Fibroblast of skin of right quadriceps (primary cell): Measurements from ENCODE around the gene PJVK.
"Not testable (repeated sequence)": the region's sequence is repeated elsewhere in the genome, so short reads cannot be mapped to it uniquely, and the experiment has no call there.

Experiments used
- DNase-seq: peaks from one replicate; pipeline ENCODE4 v3.0.0-alpha.2; 2013

Gene PJVK

DNA sequence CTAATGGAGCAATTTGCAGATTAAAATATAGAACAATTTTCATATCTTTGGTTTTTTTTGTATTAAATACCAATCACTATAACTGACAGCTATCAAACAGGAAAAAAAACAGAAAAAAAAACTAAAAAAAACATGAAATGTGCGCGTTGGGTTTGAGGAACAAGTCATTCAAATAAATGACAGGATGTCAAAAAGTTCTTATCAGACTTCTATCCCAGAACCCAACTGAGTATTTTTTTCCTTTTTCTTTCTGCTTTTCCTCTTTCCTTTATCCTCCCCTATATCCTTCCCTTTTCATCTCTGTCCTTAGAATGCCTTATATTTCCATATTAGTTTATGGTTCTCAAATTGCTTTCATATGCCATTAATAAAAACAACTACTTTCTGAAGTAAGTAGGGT lies 14.5 kb upstream of the PJVK start:
- no peak for DNase-seq

DNA sequence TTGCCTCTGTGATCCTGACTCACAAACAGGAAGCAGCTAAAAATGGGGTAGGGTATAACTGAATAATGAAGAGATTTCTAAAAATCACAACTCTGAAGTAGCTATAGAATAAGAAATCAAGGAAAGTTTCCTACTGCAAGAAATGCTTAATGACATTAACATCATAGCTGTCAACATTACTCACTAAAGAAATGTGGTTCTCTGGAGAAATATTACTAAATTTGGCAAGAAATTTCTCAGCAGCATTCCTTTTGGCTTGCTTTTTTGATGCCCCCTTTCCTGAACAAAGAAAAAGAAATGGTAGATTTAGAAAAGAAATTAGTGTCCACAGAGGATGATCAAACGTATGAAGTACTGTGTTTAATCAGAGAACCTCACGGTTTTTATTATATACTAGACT lies 9.8 kb upstream of the PJVK start:
- DNase-seq: peak; percentile 51

DNA sequence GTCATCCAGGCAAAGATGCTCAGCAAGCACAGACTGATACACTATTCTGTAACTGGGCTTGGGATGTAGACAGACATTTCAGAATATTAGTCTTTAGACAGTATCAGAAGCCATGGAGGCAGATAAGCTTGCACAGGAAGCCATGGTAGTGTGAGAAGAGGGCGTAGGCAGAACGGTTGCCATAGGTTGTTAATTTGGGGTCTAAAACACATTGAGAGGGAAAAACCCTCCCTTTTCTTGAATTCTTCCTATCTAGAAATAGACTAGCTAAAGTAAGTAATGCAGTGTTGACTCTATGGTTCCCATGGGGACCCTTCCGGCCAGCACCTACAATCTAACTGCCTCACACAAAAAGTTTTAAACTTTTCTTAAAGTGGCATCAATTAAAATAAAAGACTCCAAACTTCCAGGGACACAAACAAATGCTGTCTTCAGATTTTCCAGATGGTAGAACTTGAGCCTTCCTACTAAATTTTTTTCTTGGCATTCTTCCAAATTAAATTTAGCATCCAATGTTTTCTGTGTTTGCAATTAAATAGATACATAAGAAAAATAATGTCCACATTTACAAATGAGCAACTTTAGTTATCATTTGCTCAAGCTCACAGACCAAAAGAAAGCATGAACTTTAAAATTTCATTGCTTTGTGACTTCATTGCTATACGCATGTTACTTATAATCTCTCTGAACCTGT lies 2.1 kb upstream of the PJVK start:
- DNase-seq: no peak

DNA sequence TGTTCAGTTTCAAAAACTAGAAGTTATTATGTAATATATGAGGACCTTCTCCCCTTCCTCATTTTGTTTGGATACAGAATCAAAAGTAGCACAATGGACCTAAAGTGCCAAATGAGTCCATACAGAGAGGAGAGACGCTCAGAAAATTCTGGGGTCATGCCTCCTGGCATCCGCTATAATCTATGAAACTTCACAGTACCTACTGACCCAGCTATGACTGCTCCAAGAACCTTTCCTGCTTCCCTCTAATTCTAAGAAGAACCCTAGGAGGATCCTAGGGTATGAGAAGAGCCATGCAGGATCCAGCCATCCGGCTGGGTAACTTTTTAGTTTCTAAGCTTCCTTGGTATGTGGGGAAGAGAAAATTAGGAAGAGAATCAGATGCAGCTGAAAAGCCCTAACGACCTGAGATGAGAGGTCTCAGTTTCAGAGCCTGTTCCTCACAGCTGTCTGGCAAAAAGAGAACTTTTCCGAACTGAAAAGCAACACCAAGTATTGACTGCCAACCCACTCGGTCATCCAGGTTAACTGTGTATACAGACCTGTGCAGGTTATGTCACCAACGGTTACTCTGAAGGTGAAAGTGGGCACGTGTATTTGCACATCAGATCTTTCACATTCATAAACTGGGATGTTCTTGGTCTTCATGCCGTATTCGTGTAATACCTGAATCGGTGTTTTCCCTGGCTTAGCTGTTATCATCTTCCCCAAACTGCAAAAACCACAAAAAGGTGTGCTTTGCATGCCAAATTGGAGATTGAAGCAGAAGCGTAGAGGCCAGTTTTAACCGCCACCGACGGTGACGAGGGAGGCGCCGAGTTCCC lies 1.3 kb upstream of the PJVK start:
- DNase-seq: no peak

DNA sequence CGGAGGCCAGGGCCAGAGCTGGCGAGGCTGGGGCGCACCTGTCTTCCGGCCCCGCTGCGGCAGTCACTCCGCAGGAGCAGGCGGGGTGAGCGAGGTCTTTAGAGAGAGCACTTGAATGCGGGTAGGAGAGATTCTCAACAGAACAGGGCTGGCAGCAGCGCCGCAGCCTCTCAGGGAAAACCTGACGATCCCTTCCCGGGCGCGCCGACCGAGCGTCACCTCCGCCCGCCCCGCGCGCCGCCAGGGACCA lies 729 bp upstream of the PJVK start:
- DNase-seq: no peak

DNA sequence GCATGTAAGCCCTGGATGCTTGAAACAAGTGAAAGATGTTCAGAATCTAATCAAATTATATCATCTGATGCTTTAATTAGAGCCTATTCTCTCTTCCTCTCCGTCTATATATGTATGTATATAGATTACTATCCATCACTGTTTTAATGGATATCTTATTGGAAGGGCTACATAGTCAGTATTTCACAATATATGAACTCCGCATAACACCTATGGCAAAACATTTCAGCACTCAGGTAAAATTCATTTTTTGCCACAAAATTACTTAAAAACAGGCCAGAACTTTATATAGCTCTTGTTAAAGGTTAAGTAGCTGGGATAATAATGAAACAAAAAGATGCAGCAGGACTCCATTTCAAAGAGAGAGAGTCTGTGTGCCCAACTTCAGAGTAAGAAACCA lies 1.2 kb downstream of the PJVK start:
- DNase-seq: no peak

DNA sequence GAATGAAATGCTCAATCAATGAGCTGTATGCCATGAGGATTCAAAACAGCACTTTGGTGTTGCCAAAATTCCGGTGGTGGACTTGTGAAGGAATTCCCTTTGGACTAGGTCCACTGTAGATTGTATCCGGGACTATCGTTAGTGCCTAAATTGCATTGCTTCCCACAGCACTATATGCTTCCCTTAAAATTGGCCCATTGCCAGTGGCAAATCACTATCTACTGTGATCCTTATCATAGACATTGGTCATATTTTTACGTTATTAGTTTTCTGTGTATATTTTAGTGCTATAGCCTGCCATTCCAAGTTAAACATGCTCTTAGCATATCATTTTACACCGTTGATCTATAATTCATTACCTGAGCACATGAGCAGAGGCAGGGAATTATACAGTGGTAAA lies 1.7 kb downstream of the PJVK start:
- no peak for DNase-seq

DNA sequence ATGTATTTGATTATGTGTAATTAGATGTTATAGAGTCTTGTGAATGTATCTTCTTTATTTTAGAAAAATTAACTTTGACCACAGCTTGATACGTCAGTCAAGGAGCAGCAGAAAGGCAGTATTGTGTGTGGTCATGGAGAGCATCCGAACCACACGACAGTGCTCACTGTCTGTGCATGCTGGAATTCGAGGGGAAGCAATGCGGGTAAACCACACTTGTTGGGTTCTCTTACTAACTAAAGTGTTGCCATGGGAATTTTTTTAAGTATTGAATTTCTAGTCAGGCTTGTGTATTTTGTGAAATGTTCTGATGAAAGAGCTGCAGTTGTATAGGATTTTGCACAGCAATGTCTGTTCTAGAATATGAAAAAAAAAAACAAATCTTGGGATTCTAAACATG lies 4.8 kb downstream of the PJVK start:
- DNase-seq: no peak

DNA sequence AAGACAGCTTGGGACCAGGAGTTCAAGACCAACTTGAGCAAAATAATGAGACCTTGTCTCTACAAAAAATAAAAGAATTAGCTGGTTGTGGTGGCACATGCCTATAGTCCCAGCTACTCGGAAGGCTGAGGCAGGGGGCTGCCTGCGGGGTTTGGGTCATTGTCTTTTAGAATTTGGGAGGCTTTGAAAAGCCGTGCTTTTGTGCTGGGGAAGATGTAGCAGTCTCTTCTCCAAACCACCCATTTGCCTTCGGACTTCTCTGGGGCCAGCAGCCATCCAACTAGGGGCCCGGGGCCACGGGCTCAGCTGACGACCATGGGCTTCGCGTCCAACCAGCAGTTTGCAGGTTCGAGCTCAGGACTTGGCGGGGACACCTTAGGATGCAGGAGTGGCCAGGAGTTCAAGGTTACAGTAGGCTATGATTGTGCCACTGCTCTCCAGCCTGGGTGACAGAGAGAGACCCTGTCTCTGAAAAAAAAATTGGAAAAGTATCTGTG lies 6.3 kb downstream of the PJVK start:
- no peak for DNase-seq

DNA sequence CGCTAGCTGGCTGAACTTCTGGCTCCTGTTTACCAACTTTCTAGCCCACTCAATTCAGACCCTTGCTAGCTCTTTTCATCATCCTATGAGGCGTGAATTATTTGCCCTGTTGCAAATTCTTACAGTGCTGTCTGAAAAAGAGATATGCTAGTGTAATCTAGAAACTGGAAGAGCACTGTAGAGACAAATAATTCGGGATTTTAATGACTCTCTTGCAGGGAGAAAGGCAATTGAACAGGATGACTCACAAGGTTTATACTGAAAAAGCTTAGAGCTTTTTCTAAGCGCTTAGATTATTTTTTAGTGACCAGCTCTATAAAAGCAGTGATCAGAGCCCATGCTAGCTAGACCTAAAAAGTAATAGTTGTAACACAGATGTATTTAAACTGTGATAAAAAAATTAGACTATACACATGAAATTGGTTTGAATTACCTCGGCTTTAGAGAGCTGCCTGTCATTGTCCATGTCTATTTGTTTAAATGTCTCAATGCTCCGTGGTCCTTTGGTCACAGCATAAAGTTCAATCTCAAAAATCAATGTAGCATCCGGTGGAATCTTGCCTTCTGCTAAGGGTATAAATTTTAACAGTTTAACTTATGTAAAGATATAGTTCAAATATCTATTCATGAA lies 18.2 kb downstream of the PJVK start:
- no peak for DNase-seq

DNA sequence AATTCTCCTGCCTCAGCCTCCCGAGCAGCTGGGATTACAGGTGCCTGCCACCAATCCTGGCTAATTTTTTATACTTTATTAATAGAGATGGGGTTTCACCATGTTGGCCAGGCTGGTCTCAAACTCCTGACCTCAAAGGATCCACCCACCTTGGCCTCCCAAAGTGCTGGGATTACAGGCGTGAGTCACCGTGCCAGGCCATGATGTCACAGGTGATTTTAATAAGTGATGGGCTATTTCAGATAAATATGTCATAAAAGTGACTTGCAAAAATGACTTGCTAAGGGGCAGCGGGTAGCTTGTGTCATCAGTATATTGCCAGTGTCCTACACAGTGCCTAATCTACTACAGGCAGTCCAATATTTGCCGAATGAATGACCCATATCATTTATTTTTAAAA lies 20.1 kb downstream of the PJVK start:
- not testable (repeated sequence) for DNase-seq

DNA sequence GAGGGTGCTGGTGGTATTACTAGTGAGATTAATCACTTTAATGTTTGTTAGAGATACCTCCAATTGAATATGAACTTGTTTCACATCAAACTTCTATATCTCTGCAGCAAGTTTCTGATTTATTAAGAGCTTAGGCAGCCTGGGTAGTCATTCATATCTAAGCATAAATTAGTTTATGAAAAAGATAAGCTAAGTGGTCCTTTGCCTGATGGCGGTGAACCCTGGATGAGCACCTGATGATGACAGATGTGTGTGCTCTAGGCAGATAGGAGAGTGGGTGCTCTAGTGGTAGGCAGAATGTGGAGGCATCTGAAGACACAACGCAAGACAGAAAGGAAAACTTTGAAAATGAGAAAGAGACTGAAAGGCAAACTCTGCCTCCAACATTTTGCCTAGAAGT lies 22.2 kb downstream of the PJVK start:
- no peak for DNase-seq

DNA sequence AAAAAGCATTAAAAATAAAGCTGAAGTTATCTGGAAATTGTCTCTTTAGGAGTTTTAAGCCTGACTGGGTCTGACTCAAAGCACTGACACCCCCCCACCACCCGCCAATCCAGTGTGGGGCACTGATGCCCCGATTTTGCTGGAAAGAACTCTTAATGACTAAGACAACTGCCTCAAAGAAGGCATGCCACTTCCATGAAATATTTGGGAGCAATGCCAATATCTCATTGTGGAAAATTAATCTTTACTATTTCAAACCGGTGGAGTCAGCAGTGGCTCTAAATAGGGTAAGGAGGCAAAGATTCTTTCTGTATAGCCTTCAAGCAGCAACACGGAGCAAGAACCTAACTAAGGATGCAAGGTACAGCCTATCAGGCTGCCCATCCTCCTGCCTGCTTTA lies 22.8 kb downstream of the PJVK start:
- peak; percentile 23 for DNase-seq

DNA sequence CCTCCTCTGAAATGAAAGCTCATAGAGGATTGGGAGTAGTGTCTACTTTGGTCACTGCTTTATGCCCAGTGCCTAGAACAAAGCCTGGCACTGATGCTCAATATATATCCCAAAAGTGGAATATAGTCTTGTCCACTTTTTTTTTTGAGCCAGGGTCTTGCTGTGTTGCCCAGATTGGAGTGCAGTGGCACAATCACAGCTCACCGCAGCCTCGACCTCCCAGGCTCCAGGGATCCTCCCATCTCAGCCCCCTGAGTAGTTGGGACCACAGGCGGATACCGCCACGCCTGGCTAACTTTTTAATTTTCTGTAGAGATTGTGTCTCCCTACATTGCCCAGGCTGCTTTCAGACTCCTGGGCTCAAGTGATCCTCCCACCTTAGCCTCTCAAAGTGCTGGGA lies 23.4 kb downstream of the PJVK start:
- no peak for DNase-seq

DNA sequence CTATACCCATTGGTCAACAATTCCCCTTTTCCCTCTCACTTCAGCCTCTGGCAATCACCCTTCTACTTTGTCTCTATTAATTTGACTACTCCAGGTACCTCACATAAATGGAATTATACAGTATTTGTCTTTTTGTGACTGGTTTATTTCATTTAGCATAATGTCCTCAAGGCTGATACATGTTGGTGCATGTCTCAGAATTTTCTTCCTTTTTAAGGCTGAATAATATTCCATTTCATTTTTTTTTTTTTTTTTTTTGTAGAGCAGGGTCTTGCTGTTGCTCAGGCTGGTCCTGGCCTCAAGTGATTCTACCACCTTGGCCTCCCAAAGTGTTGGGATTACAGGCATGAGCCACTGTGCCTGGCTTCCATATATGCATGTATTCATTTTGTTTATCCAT lies 25.3 kb downstream of the PJVK start:
- DNase-seq: no peak

DNA sequence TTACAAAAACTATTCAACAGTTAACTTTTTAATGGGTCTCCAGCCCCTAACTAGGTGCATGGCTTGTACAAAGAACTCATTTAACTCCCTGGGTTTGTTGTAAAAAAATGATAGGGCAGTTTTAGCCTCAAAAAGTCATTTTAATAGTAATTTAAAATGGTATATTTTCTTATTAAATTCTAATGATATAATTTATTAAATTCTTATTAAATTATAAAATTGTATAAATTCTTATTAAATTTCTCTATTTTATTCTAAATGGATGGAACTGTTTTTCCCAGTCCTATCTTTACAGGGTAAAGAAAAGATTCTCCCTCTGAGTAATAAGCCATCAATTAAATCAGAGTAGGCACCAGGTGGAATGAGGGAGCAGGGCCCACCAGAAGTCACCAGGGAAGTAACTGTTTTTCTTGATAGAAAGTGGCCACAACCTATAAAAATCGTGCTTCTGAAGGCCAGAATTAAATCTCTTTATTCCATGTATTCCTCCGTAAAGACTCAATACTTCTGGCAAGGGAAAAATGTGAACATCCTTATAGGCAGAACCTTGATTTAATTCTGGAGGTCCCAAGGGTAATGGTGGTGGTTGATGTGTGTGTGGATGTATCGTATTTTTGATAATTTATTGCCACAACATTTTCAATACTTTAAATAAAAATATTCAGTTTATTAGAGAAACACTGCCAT lies 26.4 kb downstream of the PJVK start:
- peak; percentile 15 for DNase-seq

DNA sequence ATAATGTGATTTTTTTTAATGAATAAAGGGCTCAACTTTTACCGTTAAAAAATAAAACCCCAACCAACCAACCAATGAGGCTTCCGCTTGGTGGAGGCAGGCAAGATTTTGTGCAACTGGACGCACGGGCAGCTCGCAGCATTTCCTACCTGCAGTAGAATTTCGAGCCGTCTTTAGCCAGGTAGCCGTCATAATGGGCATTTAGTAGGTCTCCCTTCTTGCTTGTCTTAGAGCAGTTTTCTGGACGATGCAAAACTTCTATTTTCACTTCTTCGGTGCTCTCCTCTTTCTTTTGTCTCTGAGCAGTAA lies 26.9 kb downstream of the PJVK start:
- DNase-seq: peak; percentile 9

DNA sequence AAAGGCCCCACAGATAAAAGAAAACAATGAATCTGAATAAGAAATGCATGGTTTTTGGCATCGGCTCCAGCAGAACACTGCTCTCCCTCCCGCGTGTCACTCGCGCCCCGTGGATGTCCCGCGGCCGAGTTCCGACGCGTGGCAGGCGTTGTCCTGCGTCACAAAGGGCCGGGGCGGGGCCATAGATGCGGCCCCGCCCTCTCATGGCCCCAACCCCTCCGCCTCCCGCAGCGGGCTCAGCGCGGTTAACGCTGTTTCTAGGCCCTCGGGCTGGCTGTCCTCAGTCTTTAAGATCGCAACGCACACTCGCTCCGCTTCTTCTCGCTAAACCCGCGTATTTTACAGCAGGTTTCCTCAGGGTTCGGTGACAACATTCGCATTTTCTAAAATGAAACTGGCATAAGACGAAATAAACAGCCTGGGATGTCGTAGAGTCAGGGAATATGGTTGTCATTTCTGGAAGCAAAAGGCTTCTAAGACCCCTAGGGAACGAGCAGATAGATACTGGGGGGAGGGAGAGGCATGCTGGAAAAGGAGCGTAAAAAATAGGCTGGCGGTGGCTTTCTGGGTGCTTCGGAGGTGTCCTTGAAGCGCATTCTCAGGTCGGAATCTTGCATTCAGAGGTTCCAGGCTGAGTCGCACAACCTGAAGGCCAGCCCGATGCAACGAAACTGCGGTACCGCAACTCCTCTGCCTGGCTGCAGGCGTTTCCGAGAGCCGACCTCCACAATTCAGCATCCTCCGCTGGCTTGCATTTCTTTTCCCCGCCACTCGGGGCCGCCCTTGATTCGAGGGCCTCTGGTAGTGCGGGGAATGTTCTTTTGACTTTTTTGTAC lies 27.5 kb downstream of the PJVK start, which contains the start of gene FKBP7:
Gene FKBP7 (minus strand): TSS at position 162 of the 836 bp plus-strand sequence. CDS start 101 bp downstream, at position 61.
- peak; percentile 82 for DNase-seq

DNA sequence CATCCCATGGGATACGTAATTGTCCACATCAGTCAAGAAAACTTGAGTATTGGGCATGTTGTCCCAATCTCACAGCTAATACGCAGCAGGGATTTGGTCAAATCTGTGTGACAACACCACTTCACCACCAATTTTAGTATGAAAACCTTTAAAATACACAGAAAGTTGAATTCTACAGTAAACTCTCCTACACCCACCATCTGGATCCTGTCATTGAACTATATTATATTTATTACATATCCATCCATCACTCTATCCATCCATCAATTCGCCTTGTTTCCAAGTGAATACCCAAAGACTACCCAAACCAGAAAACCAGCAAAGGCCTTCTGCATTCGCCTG lies 28.1 kb downstream of the PJVK start:
- DNase-seq: no peak

DNA sequence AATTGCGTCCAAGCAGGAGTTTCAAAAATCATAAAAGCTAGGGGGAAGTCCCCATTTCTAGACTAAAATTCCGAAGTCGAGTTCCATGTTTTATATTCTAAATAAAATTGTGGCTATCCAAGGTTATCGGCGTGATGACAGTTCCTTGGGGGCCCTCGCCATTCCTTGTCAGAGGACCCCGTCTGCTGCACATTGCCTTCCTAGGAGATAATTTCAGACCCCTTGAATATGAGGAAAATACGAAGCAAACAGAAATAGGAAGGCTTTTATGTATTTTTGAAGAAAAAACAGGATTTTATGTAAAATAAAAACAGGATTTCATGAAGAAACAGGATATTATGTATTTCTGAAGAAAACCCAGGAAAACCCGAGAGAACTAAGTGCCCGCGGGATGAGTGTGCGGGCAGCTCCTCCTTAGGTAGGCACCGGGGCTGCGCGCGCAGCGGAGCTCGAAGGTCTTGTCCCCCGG lies 28.6 kb downstream of the PJVK start:
- no peak for DNase-seq

DNA sequence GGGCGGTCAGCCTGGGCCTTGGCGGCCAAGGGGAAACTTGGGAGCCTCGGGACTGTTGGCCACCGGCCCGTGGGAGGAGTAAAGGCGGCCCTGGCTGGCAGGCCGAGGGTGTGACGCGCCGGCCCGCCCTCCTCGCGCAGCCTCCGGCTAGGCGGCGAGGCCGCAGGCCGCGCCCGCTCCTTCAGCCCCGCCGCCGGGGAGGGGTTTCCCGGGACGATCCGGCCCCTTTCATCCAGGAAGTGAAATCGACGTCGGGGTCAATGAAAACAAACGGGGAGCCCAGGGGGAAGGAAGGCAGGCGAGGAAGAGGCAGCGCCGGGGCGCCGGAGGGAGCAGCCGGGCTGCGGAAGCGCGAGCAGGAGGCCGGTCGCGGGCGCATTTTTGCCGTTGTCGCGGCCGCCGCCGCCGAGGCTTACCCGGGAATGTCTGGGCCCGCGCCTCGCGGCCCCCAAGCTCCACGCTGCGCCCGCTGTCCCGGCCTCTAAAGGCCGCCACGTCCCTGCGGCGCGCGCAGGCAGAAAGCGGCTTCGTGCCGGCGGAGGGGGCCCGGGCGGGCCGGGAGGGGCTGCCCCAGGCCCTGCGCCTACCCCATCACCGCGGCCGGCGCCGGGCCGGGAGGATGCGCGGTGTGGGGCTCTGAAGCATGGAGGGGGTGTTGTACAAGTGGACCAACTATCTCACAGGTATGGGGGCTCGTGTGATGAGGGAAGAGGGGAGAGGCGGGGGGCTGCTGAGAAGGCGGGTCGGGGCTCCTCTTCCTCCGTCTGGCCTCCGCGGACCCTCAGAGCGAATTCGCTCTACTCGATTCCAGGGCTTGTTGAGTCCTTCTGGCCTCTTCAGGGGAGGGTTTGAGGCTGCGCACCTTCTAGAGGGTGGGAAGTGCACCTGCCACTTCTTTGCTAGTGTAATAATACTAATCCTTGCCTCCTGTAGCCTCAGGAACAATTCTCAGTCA lies 29.3 kb downstream of the PJVK start, which contains the start of gene PLEKHA3:
Gene PLEKHA3 (plus strand): TSS at position 231 of the 955 bp plus-strand sequence. CDS start 413 bp downstream, at position 644.
- DNase-seq: peak; percentile 93
